IMR-90 (cell line): Measurements from ENCODE around the gene MSI2. TPM values are rescaled to one million over a fixed set of nuclear protein-coding genes. Genes with fewer than 3 reads are reported as not detected.

Experiments used
- ATAC-seq: fragments of 200-7000 bp; cut with Tn5 transposase; 2 replicates; pipeline ENCODE4 v1.9.1; 2020; ENCODE audit warnings: low read depth, mild to moderate bottlenecking, moderate library complexity
- BruUV-seq: library from RNA; stranded (reverse); fragments of 400-500 nt; replicated peaks from 2 replicates; lab custom pipeline; 2021; lab: Mats Ljungman, UMichigan
- CTCF ChIA-PET: fragments of 300-600 bp; formaldehyde crosslinking; extraction: SDS; loops from one replicate; lab custom pipeline; 2021; ENCODE audit warnings: antibody characterized with exemption; lab: Yijun Ruan, JAX
- POLR2A ChIA-PET: fragments of 300-600 bp; sonication (Branson Sonifier 250); formaldehyde crosslinking; loops from one replicate; lab custom pipeline; 2022; ENCODE audit warnings: antibody characterized with exemption; ENCODE audit not compliant: unreplicated experiment; lab: Charles Lee
- DNase-seq: peaks from one replicate; pipeline ENCODE4 v3.0.0; 2013
- H2AFZ ChIP-seq: replicated peaks from 2 replicates; pipeline ENCODE3; 2013; ENCODE audit warnings: low read length, mild to moderate bottlenecking; ENCODE audit not compliant: poor library complexity
- H2AK5ac ChIP-seq: 2 replicates; pipeline ENCODE4 v1.6.1; 2013; ENCODE audit warnings: low read depth, low read length, inconsistent platforms
- H2AK9ac ChIP-seq: replicated peaks from 2 replicates; pipeline ENCODE3; 2013; ENCODE audit warnings: mild to moderate bottlenecking, low read depth, low read length, moderate library complexity; ENCODE audit not compliant: poor library complexity
- H2BK120ac ChIP-seq: 2 replicates; pipeline ENCODE4 v1.6.1; 2013; ENCODE audit warnings: low read depth, low read length, inconsistent platforms
- H2BK15ac ChIP-seq: 3 replicates; pipeline ENCODE4 v1.6.1; 2013; ENCODE audit warnings: low read depth, low read length, inconsistent platforms
- H2BK20ac ChIP-seq: 2 replicates; pipeline ENCODE4 v1.6.1; 2013; ENCODE audit warnings: low read depth, mild to moderate bottlenecking, inconsistent platforms, low read length, moderate library complexity
- H2BK5ac ChIP-seq: 2 replicates; pipeline ENCODE4 v1.6.1; 2013; ENCODE audit warnings: mild to moderate bottlenecking, low read depth, low read length, inconsistent platforms; ENCODE audit not compliant: poor library complexity, severe bottlenecking
- H3K14ac ChIP-seq: replicated peaks from 2 replicates; pipeline ENCODE4 v1.6.1; 2013; ENCODE audit warnings: low read depth, low read length, inconsistent platforms
- H3K18ac ChIP-seq: 2 replicates; pipeline ENCODE4 v1.6.1; 2013; ENCODE audit warnings: low read depth, low read length, control low read depth
- H3K23ac ChIP-seq: 2 replicates; pipeline ENCODE4 v1.6.1; 2013; ENCODE audit warnings: low read depth, low read length, inconsistent platforms
- H3K27ac ChIP-seq: 2 replicates; pipeline ENCODE4 v1.5.1; 2013; ENCODE audit warnings: mild to moderate bottlenecking, control low read depth, low read length; ENCODE audit not compliant: insufficient read depth
- H3K27me3 ChIP-seq: 2 replicates; pipeline ENCODE4 v1.6.1; 2013; ENCODE audit warnings: low read length; ENCODE audit not compliant: control insufficient read depth, insufficient read depth
- H3K36me3 ChIP-seq: 2 replicates; pipeline ENCODE4 v1.6.1; 2013; ENCODE audit warnings: low read length, mixed read lengths; ENCODE audit not compliant: control insufficient read depth, insufficient read depth
- H3K4ac ChIP-seq: 2 replicates; pipeline ENCODE4 v1.6.1; 2013; ENCODE audit warnings: low read depth, low read length, inconsistent platforms
- H3K4me1 ChIP-seq: 2 replicates; pipeline ENCODE4 v1.6.1; 2013; ENCODE audit warnings: low read length, mixed read lengths; ENCODE audit not compliant: control insufficient read depth, insufficient read depth
- H3K4me2 ChIP-seq: 2 replicates; pipeline ENCODE4 v1.6.1; 2013; ENCODE audit warnings: low read depth, mild to moderate bottlenecking, control low read depth, low read length, moderate library complexity
- H3K4me3 ChIP-seq: 2 replicates; pipeline ENCODE4 v1.5.1; 2013; ENCODE audit warnings: low read depth, mild to moderate bottlenecking, control low read depth, low read length, moderate library complexity; ENCODE audit not compliant: insufficient read depth
- H3K56ac ChIP-seq: 2 replicates; pipeline ENCODE4 v1.6.1; 2013; ENCODE audit warnings: low read length, inconsistent platforms; ENCODE audit not compliant: insufficient read depth; ENCODE audit errors: extremely low read depth
- H3K79me1 ChIP-seq, 2 experiments: 2 replicates each; pipeline ENCODE4 v1.6.1; 2013; ENCODE audit warnings: low read length in 2 of 2, inconsistent platforms in 1 of 2, low read depth in 1 of 2
- H3K9ac ChIP-seq: 2 replicates; pipeline ENCODE4 v1.6.1; 2013; ENCODE audit warnings: low read depth, low read length, control low read depth
- H3K9me1 ChIP-seq: 2 replicates; pipeline ENCODE4 v1.6.1; 2013; ENCODE audit warnings: low read length, inconsistent platforms; ENCODE audit not compliant: insufficient read depth
- H3K9me3 ChIP-seq: 2 replicates; pipeline ENCODE4 v1.6.1; 2013; ENCODE audit warnings: low read length; ENCODE audit not compliant: control insufficient read depth, insufficient read depth
- H4K20me1 ChIP-seq: 2 replicates; pipeline ENCODE4 v1.6.1; 2013; ENCODE audit warnings: low read length, inconsistent platforms; ENCODE audit not compliant: insufficient read depth
- H4K5ac ChIP-seq: 2 replicates; pipeline ENCODE4 v1.6.1; 2013; ENCODE audit warnings: mild to moderate bottlenecking, low read depth, low read length, control low read depth
- H4K8ac ChIP-seq, 2 experiments: 2 replicates each; pipeline ENCODE4 v1.6.1; 2013; ENCODE audit warnings: low read depth in 2 of 2, low read length in 2 of 2, control low read depth in 1 of 2, inconsistent platforms in 1 of 2
- H4K91ac ChIP-seq: 2 replicates; pipeline ENCODE4 v1.6.1; 2013; ENCODE audit warnings: low read depth, low read length, inconsistent platforms; ENCODE audit not compliant: insufficient read depth
- BHLHE40 ChIP-seq: fragments of 150-350 bp; IDR thresholded peaks from 2 replicates; pipeline ENCODE4 v1.6.1; 2016; ENCODE audit warnings: mild to moderate bottlenecking, low read depth, low read length
- FOS ChIP-seq: fragments of 150-350 bp; IDR thresholded peaks from 2 replicates; pipeline ENCODE4 v1.6.1; 2016; ENCODE audit warnings: low read depth, low read length
- POLR2A ChIP-seq: IDR thresholded peaks from 2 replicates; pipeline ENCODE4 v1.6.1; 2012; ENCODE audit warnings: mild to moderate bottlenecking, low read depth, low read length
- WGBS, 2 experiments: methylation state at CpG; one replicate each; pipeline versions ENCODE4 v1.1.5 to v1.1.7; 2013; ENCODE audit warnings: missing lambda C conversion rate in 2 of 2; ENCODE audit not compliant: insufficient read length in 1 of 2; ENCODE audit errors: extremely low coverage in 2 of 2; 5-methylcytosine and 5-hydroxymethylcytosine counted together
- dilution Hi-C: fragments of 300-500 bp; cut with HindIII; formaldehyde crosslinking; loops from one replicate; pipeline ENCODE4 v1.14.3; 2018; ENCODE audit warnings: low sequenced_read_pairs; ENCODE audit not compliant: unreplicated experiment
- in situ Hi-C: fragments of 300-500 bp; cut with MboI; formaldehyde crosslinking; loops from 3 replicates; pipeline ENCODE4 v1.14.3; 2019; ENCODE audit warnings: low sequenced_read_pairs, inconsistent platforms, mixed read lengths
- intact Hi-C: fragments of 100-400 bp; cut with micrococcal nuclease; formaldehyde crosslinking; loops from 2 replicates; pipeline ENCODE4 v1.10.0; 2022
- polyA plus RNA-seq, 3 experiments: library from polyadenylated mRNA; depleted of rRNA; stranded (reverse); fragments of >200 nt; gene quantifications; 2 replicates each; pipeline ENCODE4 v1.2.3, GENCODE V29; 2012; ENCODE audit warnings: low replicate concordance in 1 of 3
- total RNA-seq: library from RNA; depleted of rRNA; stranded (reverse); fragments of >200 nt; gene quantifications from 2 replicates; pipeline ENCODE4 v1.2.3, GENCODE V29; 2012

MSI2 gene
- total and polyA plus RNA-seq, 2 of the 4 experiments (the other 2 are of a cell fraction) = 13.0 to 16.0 TPM

DNA sequence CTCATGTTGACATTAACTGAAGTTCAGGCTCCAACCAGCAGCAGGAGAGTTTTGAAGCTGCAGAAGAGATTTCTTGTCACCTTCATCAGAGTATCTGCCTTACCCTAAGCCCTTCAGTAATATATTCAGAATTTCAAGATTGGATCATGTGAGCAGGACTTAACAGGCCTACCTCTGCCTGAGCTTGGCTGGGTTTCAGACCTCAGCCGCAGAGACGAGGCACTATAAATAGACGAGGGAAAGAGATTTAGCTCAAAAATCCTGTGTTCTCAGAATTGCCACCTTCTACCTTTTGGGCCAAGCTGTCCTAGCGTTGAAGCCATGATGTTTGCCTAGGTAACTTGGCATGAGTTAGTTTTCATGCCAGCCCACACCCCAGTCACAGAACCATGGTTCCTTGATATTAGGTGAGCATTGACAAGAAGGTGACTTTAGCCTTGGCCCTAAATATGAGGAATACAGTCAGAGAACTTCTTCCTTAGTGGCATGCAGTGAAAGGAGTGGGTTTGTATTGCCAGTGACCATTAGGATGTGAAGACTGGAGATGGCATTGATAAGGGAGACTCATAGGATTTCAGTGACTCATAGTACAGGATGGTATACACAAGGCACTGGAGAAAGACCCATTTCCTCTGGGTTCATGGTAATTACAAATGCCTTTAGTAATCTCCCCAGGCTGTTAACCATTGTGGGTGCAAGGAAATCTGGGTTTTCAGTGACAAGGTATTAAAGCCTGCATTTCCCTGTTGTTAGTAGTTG lies 224.3 kb downstream of the MSI2 start:
- DNase-seq = peak; percentile 72
- H3K4me1 ChIP-seq = peaks cover 31% of the 10 kb centered on the region

More for the DNA sequence above, 224.3 kb downstream of the MSI2 start:
- Histone ChIP-seq H3K79me1 (peaks cover 4 to 30% of the 10 kb centered on the region in 2 experiments; a peak in 3 of 4 replicates), H3K4me3 (no peak overlapping the region), H2AK5ac (peak overlapping the region; percentile 90), H4K20me1 (no peaks in the 10 kb centered on the region; the same call in 1 of the 2 replicates), H2BK20ac (peak overlapping the region; percentile 71; the same call in 1 of the 2 replicates), H3K9me1 (peaks cover 18% of the 10 kb centered on the region), H3K9me3 (no peaks in the 10 kb centered on the region), H3K14ac (peak overlapping the region; percentile 42), H3K4ac (peak overlapping the region; percentile 90; the same call in 1 of the 2 replicates), H4K5ac (peak overlapping the region; percentile 39; the same call in 1 of the 2 replicates), H3K36me3 (no peaks in the 10 kb centered on the region), H2BK5ac (peak overlapping the region; percentile 32), H3K56ac (no peak overlapping the region), H2AK9ac (no peak overlapping the region), H4K91ac (peak overlapping the region; percentile 86), H3K18ac (peak overlapping the region; percentile 73; the same call in 1 of the 2 replicates), H2AFZ (peak overlapping the region; percentile 27), H3K27ac (no peak overlapping the region), H3K23ac (peak overlapping the region; percentile 51), H3K4me2 (peak overlapping the region; percentile 45; the same call in 1 of the 2 replicates), H4K8ac (peak overlapping the region; percentile 15 to 52; a peak in 1 of 4 replicates), H3K9ac (no peak overlapping the region), H2BK15ac (peak overlapping the region; percentile 26; the same call in 1 of the 3 replicates), H2BK120ac (peak overlapping the region; percentile 72), H3K27me3 (no peaks in the 10 kb centered on the region)
- in situ Hi-C loops = no loop called here
- TF ChIP-seq FOS = peak; percentile 81
- no peak for TF ChIP-seq POLR2A
- TF ChIP-seq BHLHE40 = 0 out of 2 replicates have a peak, but pooled peaks have one; percentile 2
- ChIA-PET CTCF (interaction anchor here (0.5 to 1.8 kb wide), 3 partner anchors 35 to 324 kb away, joined by 3 to 6 read pairs (median 3); no protein-coding TSS in a partner anchor), POLR2A (no interaction called here)
- dilution Hi-C loops = no loop called here
- BruUV-seq = no TSS peak
- ATAC-seq = peak; percentile 40
- 100% methylated on average over 2 of the region's 4 CpGs; no CpG with 5 or more reads in 1 of the 2 experiments for WGBS, 2 experiments
- intact Hi-C loops = loop anchor here (5.0 kb wide), 1 partner anchor 223 kb away; the partner anchor contains the start of gene MSI2
